Effector memory CD4-positive, alpha-beta T cell (primary cell): ENCODE data around the gene ZMYM2.
"Not testable (repeated sequence)": the region's sequence is repeated elsewhere in the genome, so short reads cannot be mapped to it uniquely, and the experiment has no call there.

Experiments
- DNase-seq, 3 donors: peaks; one replicate each; pipeline ENCODE4 v3.0.0-alpha.2; 2020
- H3K27ac ChIP-seq: 2 replicates; pipeline ENCODE4 v1.7.0; 2013; ENCODE audit warnings: mild to moderate bottlenecking, low read length, moderate library complexity; ENCODE audit not compliant: insufficient read depth, poor library complexity, severe bottlenecking
- H3K27me3 ChIP-seq: replicated peaks from 2 replicates; pipeline ENCODE4 v1.7.0; 2013; ENCODE audit warnings: mild to moderate bottlenecking, low read length; ENCODE audit not compliant: insufficient read depth, control insufficient read depth, poor library complexity, severe bottlenecking
- H3K36me3 ChIP-seq: 2 replicates; pipeline ENCODE4 v1.7.0; 2013; ENCODE audit warnings: mild to moderate bottlenecking, low read length, moderate library complexity; ENCODE audit not compliant: control insufficient read depth, insufficient read depth
- H3K4me1 ChIP-seq: 2 replicates; pipeline ENCODE4 v1.7.0; 2013; ENCODE audit warnings: low read length, mild to moderate bottlenecking; ENCODE audit not compliant: control insufficient read depth, insufficient read depth, poor library complexity, severe bottlenecking
- H3K4me3 ChIP-seq: 2 replicates; pipeline ENCODE4 v1.7.0; 2013; ENCODE audit warnings: low read length, low read depth, mild to moderate bottlenecking; ENCODE audit not compliant: insufficient read depth, poor library complexity, severe bottlenecking
- H3K9me3 ChIP-seq: 2 replicates; pipeline ENCODE4 v1.7.0; 2013; ENCODE audit warnings: mild to moderate bottlenecking, low read length, moderate library complexity; ENCODE audit not compliant: control insufficient read depth

ZMYM2 gene

GRCh38 chr13:20037908-20038307 lies 79.4 kb downstream of the ZMYM2 start:
- Histone ChIP-seq H3K27me3 (no peaks in the 10 kb centered on the region), H3K27ac (no peak overlapping the region), H3K4me3 (no peak overlapping the region), H3K4me1 (no peaks in the 10 kb centered on the region), H3K9me3 (no peaks in the 10 kb centered on the region), H3K36me3 (peaks cover 53% of the 10 kb centered on the region)
- no peak for DNase-seq

DNA sequence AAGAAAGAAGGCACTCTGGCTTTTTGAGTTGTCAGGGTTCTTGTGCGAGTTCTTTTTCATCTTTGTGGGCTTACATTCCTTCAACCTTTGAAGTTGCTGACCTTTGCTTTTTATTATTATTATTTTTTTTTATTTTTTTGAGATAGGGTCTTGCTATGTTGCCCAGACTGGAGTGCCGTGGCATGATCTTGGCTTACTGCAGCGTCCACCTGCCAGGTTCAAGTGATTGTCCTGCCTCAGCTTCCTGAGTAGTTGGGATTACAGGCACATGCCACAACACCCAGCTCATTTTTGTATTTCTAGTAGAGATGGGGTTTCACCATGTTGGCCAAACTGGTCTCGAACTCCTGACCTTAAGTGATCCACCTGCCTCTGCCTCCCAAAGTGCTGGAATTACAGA lies 84.1 kb downstream of the ZMYM2 start:
- H3K4me3 ChIP-seq, H3K9me3 ChIP-seq, H3K4me1 ChIP-seq, H3K27me3 ChIP-seq, H3K27ac ChIP-seq, DNase-seq: not testable (repeated sequence)
- H3K36me3 ChIP-seq, result peaks cover 41% of the 10 kb centered on the region

DNA sequence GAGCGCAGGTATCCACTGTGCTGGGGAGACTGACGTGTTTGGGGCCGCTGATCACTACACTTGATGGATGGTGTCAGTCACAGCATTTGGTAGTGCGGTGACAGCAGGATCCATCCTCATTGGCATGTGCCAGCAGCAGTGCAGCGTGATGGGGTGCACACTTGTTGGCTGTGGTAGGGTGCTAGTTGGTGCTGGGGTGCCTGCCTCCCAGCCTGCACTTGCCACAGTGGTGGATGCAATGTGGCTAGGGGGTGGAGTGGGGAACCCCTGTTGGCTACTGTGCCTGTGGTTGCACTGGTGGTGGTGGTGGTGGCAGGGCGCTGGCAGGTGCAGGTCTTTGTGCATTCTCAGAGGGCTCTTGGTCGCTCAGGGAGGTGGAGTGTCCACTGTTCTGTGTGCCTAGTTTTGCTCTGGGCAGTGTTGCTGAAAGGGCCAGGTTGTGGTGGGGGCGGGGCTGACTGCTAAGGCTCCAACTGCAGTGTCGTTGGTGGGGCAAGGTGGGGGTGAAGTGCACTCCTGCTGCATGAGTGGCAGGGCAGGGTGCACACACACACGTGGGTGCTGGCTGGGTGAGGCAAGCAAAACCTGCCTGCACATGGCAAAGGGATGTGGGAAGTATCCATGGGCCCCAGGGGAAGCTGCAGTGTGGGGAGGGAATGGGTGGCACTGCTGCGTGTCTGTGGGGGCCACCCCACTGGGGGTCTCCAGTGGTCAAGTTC lies 84.8 kb downstream of the ZMYM2 start:
- Histone ChIP-seq H3K9me3 (no peaks in the 10 kb centered on the region), H3K4me1 (no peaks in the 10 kb centered on the region), H3K27me3 (no peaks in the 10 kb centered on the region), H3K36me3 (peaks cover 33% of the 10 kb centered on the region), H3K4me3 (no peak overlapping the region), H3K27ac (no peak overlapping the region)
- DNase-seq, result no peak

DNA sequence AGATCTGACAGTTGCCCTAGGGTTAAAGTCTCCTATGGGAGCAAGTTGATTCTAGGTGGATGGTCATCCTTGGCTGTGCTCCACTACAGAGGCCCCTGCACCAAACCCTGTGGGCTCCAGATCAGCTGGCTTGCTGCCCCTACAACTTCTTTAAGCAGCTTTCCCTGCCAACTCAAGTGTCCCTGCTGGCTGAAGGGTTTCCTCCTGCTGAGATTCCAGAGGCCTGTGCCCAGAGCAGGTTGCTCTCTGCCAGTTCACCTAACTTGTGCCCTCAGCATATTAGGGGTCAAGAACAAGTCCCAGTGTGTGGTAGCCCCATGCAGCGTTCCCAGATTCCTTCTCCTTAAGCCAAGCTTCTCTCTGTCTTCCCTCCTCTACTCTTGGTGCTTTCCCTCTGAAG lies 85.6 kb downstream of the ZMYM2 start:
- Histone ChIP-seq H3K27ac (no peak overlapping the region), H3K27me3 (no peaks in the 10 kb centered on the region)
- DNase-seq, result no peak

GRCh38 chr13:20045950-20046548 lies 87.5 kb downstream of the ZMYM2 start:
- H3K27ac ChIP-seq, result no peak overlapping the region
- H3K4me3 ChIP-seq, result no peak overlapping the region
- no peaks in the 10 kb centered on the region for H3K9me3 ChIP-seq
- H3K27me3 ChIP-seq, result no peaks in the 10 kb centered on the region
- peaks cover 32% of the 10 kb centered on the region for H3K36me3 ChIP-seq
- no peaks in the 10 kb centered on the region for H3K4me1 ChIP-seq
- no peak for DNase-seq

More for the DNA sequence above, 85.6 kb downstream of the ZMYM2 start:
- Histone ChIP-seq H3K4me1 (no peaks in the 10 kb centered on the region), H3K9me3 (no peaks in the 10 kb centered on the region), H3K4me3 (no peak overlapping the region), H3K36me3 (peaks cover 32% of the 10 kb centered on the region)

DNA sequence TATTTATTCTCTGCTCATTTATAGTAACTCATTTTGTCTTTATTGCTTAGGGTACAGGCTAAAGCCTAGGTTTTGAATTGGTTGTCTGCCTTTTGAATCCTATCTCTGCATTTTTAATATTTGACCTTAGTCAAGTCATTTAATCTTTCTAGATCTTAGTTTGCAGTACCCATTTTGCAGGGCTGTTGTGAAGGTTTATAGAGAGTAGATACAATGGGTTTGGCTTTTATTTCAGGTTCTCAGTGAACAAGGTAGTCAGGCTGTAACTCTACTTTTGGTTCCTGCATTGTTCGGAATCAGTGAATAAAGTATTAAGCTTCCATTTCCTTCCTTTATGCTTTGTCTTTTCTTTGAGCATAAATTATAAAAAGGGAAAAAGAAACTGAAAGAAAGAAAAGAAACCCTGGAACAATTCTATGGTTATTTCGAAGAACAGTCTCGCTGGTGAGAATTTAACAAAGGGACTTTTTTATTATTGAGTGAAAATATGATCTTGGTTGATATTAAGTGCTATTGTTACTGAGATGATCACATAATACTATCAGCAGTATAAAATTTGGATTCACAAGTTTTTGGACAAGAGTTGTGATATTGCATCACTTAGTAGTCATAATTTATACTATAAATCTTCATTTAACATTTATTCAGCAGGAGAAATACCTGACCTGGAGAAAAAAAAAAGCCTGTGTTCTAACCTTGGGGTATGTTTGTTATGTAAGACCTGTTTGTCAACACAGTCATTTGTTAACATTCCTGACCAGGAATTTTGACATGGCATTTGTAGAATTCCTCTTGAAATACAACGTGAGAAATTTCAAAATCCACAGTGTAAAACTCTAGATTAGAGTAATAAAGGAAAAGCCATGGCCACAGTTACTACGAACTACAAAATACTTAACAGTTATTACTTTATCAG lies 91.3 kb downstream of the ZMYM2 start:
- H3K27me3 ChIP-seq, result no peaks in the 10 kb centered on the region
- no peak for DNase-seq
- H3K27ac ChIP-seq, result peak overlapping the region; percentile 4
- H3K36me3 ChIP-seq, result peaks cover 22% of the 10 kb centered on the region
- H3K4me1 ChIP-seq, result no peaks in the 10 kb centered on the region
- no peaks in the 10 kb centered on the region for H3K9me3 ChIP-seq
- H3K4me3 ChIP-seq, result peak overlapping the region; percentile 6

- no peaks in the 10 kb centered on the region for H3K9me3 ChIP-seq
- no peak for DNase-seq
- peaks cover 31% of the 10 kb centered on the region for H3K36me3 ChIP-seq
- H3K27ac ChIP-seq, result no peak overlapping the region
- H3K27me3 ChIP-seq, result no peaks in the 10 kb centered on the region
- no peak overlapping the region for H3K4me3 ChIP-seq
- H3K4me1 ChIP-seq, result no peaks in the 10 kb centered on the region
Observed at GRCh38 chr13:20051366-20051765, 92.8 kb downstream of the ZMYM2 start.

DNA sequence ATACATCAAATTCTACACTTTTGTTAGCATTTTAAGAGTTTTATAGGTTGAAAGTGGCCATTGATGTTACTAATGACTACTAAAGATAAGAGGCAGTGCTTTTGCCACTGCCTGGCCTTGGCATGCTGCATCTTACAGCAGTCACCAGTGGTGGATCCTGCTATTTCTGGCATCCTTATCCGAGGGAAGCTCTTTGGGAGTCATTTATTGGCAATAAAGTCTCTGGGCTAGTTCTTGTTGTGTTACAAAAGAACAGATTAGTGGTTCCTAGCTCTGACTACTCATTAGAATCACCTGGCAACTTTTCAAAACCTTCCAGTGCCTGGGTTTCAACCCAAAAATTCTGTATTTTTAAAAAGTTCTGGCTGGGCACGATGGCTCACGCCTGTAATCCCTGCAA lies 94.5 kb downstream of the ZMYM2 start:
- Histone ChIP-seq H3K36me3 (peaks cover 40% of the 10 kb centered on the region), H3K27ac (no peak overlapping the region), H3K4me1 (no peaks in the 10 kb centered on the region), H3K27me3 (no peaks in the 10 kb centered on the region), H3K9me3 (no peaks in the 10 kb centered on the region), H3K4me3 (no peak overlapping the region)
- DNase-seq, result no peak

DNA sequence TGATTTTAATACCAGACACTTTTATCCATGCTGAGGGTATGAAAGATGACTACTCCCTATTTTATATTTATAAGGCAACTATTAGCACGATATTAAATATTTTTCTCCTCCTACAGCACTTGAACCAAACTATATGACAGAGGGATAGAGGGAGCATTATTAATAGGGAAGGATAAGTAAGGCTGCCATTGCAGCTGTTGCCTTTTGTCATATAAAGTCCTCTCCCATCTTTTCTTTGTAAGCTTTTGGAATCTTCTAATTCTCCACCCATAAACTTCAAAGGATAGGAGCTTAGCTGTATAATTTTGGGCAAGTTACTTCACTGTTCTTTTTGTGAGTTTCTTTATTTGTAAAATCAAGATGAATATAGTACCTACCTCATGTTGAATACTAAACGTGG lies 95.4 kb downstream of the ZMYM2 start:
- no peak overlapping the region for H3K4me3 ChIP-seq
- H3K27me3 ChIP-seq, result no peaks in the 10 kb centered on the region
- DNase-seq, result no peak
- peaks cover 45% of the 10 kb centered on the region for H3K36me3 ChIP-seq
- no peaks in the 10 kb centered on the region for H3K4me1 ChIP-seq
- H3K27ac ChIP-seq, result no peak overlapping the region
- no peaks in the 10 kb centered on the region for H3K9me3 ChIP-seq

GRCh38 chr13:20054586-20054985 lies 96.1 kb downstream of the ZMYM2 start:
- Histone ChIP-seq H3K4me1 (no peaks in the 10 kb centered on the region), H3K4me3 (no peak overlapping the region), H3K27me3 (no peaks in the 10 kb centered on the region), H3K36me3 (peaks cover 49% of the 10 kb centered on the region), H3K9me3 (no peaks in the 10 kb centered on the region), H3K27ac (no peak overlapping the region)
- DNase-seq, result no peak
